NK-92 treated with Interleukin-12 subunit alpha and Interleukin-12 subunit beta, amount 100 ng/mL, for 24 hours (cell line): ENCODE data around the gene FRAS1.
"Not testable (repeated sequence)": the region's sequence is repeated elsewhere in the genome, so short reads cannot be mapped to it uniquely, and the experiment has no call there.

ENCODE experiments used
- DNase-seq: peaks from one replicate; lab custom pipeline; 2025; lab: John Stamatoyannopoulos, UW

The FRAS1 gene

GRCh38 chr4:78324625-78325024, 267.5 kb downstream of the FRAS1 start:
- no peak for DNase-seq

DNA sequence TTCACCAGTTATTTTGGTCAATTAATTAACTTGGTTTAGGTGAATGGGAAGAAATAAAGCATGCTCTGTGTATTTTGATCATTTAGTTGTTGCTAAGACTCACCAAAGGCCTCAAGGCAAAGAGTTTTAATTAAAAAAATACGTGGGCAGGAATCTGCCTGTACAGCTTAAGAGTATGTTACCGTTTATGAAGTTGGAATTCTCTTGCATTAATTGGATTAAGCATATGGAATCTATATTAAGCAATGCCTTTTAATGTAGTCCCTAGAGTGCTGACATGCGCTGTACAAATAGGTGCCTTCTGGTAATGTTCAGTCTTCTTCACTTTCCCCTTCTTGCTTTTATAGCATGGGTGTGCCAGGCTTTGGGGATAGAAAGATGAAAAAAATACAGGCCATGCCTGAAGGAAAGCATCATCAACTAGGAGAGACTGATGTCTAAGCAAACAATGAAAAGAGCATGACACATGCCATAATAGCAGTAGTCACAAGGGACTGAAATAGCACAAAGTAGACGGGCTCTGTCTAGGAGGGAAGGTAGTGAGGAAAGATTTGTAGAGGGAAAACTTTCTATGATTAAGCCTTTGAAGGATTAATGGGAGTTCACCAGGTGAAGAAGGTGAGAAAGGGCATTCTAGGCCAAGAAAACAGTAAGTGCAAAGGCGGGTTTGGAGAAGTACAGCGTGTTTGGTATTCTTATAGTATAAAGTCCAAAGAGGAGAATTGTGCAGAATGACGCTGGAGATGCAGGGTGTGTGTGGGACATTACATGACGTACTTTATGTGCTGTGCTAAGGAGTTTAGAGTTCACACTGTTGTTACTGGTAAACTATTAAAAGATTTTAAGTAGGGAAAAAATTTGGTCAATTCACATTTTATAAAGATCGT, 268.4 kb downstream of the FRAS1 start:
- no peak for DNase-seq

- DNase-seq: not testable (repeated sequence)
These were observed 271.5 kb downstream of the FRAS1 start for GRCh38 chr4:78328591-78328990.

DNA sequence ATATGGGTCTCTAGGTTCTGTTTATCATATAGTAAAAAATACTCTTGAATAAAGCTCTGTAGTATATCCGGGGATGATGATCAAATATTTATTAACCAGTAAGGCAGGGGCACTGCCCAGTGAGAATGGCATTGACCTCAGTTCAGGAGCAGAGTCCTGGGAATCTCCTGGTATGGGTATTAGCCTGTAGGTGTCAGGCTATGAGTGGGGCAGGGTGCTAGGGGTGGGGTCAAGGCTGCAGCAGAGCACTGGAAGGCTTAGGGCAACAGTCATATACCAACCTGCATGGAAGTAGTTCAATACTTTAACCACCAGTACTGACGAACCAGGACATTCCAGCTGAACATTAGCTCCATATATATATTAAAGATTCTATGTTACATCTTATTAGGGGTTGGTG, 274.1 kb downstream of the FRAS1 start:
- DNase-seq: no peak

- no peak for DNase-seq
These were observed 274.8 kb downstream of the FRAS1 start for GRCh38 chr4:78331965-78332364.

GRCh38 chr4:78332976-78333375, 275.9 kb downstream of the FRAS1 start:
- no peak for DNase-seq

- no peak for DNase-seq
These were observed 279.2 kb downstream of the FRAS1 start for GRCh38 chr4:78336093-78336943.

DNA sequence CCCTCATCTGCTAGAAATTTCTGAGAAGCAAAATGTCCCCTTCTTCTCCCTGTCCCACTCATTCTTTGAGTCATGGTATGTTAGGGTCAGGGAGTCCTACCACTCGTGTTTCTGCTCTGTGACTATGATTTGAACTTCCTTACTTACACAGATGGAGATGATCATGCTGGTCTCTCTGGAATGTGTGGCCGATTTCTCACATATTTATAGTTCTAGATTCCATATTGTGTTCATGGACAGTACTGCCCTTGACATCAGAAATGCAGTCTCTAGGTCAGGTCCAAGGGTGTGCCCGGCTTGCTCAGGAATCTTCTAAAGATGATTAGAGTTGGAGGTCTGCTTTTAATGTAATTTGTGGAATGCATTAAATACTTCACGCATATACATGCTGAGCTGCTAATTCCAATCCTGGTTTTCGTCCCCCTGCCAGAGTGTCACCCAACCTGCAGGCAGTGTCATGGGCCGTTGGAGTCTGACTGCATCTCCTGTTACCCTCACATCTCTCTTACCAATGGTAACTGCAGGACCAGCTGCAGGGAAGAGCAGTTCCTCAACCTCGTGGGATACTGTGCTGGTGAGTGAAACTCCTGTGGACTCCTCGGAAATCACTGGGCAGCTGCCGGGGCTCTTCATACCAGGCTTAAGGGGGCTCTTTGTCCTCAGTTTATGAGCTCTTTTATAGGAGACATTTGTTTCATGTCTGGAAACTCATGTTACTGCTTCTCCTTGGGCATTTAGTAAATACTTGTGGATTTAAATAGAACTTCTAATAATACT, 280.3 kb downstream of the FRAS1 start:
- no peak for DNase-seq

GRCh38 chr4:78342125-78342524, 285.0 kb downstream of the FRAS1 start:
- DNase-seq: no peak

DNA sequence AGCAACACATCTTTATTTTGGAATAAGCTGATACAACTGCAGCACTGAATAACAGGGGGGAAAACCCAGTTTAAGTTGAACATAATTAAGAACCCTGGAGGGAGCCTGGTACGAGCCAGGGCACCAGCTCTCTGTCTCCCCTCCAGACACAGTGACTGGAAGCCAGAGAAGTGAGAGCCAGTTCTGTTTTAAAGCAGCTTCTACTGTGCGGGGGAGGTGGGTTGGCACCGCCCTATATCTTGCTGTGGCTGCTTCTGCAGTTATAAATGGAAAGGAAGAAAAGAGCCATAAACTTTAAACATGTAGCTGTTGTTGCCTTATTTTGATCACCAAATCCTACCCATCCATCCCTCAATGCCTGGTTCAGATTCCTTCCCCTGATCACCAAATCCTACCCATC, 286.6 kb downstream of the FRAS1 start:
- DNase-seq: no peak

DNA sequence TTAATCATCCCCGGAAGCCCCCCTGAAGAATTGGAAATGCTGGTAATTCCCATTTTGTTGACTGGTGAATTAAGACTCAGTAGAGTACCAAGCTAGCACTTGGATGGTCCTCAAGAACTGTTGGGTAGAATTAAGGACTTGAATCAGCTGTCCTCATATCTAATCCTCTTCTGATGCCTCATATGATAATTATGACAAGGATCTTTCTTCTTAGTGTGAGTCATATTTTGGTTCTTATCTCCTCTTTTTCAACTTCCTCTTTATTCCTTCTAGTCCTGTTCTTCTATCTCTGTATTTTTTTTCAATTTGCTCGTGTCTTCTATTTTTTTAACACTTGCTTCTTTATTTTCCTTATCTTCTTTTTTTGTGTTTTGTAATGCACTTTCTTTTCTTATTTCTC, 288.1 kb downstream of the FRAS1 start:
- no peak for DNase-seq

DNA sequence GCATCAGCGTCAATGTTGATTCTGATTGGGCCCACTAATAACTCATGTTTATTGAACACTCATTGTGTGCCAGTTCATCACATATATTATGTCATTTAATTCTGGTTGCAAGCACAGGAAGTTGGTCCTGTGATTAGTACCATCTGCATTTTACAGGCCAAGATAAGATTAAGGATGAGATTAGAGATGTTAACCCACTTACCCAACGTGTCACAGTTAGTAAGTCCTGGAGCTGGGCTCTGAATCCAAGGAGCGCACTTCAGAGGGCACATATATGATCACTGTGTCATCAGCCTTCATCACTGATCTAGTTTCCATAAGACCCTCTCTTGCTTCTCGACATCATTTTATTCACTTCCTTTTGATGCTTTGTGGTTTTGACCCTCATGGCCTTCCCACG, 289.1 kb downstream of the FRAS1 start:
- no peak for DNase-seq

- DNase-seq: no peak
These were observed 290.4 kb downstream of the FRAS1 start for GRCh38 chr4:78347527-78347926.

DNA sequence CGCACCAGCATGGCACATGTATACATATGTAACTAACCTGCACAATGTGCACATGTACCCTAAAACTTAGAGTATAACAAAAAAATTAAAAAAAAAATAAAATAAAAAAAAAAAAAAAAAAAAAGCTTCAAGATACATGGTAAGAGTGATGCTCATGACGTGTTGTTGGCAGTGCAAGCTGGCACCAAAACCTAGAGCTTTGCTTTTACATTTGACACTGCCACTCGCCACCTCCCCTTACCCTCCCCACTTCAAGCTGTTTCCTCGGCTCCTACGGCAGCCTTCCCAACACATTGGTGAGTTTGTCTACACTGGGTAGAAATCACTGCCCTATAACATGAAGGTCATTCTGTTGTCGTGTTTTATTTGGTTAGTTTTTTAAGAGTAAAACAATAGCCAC, 296.8 kb downstream of the FRAS1 start:
- no peak for DNase-seq

- no peak for DNase-seq
These were observed 297.7 kb downstream of the FRAS1 start for GRCh38 chr4:78354782-78355181.

DNA sequence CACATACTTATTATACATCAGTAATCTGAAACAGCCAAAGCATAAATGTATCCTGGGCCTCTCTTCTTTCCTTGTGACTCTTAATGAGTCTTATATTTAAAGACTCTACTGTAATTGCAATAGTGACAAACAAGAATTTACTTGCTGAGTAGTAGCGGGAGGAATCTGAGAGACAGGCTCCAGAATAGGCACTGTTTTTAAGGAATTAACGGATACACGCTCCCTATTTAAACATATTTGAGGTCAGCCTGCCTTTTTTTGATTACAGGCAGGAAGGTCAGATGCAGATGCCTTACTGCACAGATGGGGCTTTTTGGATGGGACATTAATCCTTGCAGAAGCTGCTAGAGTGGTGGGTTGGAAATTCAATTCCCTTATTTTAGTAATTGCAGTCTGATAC, 298.2 kb downstream of the FRAS1 start:
- DNase-seq: no peak

GRCh38 chr4:78356251-78356786, 299.2 kb downstream of the FRAS1 start:
- DNase-seq: no peak

- no peak for DNase-seq
These were observed 300.0 kb downstream of the FRAS1 start for GRCh38 chr4:78357122-78357521.

GRCh38 chr4:78360466-78360865, 303.3 kb downstream of the FRAS1 start:
- DNase-seq: no peak

- no peak for DNase-seq
These were observed 304.5 kb downstream of the FRAS1 start for GRCh38 chr4:78361621-78362120.

GRCh38 chr4:78362310-78362709, 305.2 kb downstream of the FRAS1 start:
- no peak for DNase-seq

DNA sequence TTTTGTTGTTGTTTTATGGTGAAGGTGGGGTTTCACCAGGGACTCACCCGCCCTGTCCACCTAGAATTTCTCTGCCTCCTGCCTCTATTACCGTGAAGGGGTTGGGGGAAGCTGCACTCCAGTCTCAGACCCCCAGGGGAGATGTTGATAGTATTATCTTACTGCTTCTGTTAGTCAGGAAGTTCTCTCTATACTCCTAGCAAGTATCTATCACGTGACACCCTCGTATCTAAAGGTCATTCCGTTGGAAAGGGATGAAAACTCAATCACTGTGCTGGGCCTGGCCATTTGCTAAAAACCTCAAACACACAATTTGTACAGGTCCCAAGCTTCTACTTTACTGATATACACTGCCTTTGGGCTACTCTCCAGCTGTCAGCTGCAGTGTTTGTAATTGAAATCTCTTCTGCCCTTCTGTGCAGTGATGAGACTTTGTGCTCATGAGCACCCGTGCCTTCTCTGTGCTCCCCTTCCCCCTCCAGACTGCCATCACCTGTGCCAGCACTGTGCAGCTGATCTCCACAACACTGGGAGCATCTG, 306.0 kb downstream of the FRAS1 start:
- DNase-seq: no peak
